ENCODE measurements around the gene BATF3. TPM values are rescaled to one million over a fixed set of nuclear protein-coding genes. Genes with fewer than 3 reads are reported as not detected.

Gene BATF3
- polyA plus RNA-seq, 4 donors: 0.93 to 2.3 (median 1.5) TPM

- no peak for DNase-seq (ENCODE audit: low read depth in 4 of 4, low spot score in 2 of 4)
These were observed 13.6 kb downstream of the BATF3 start for GRCh38 chr1:212686069-212686468.

- no peak for DNase-seq (ENCODE audit: low read depth in 4 of 4, low spot score in 2 of 4)
These were observed 14.2 kb downstream of the BATF3 start for GRCh38 chr1:212685429-212685828.

GRCh38 chr1:212684521-212685090, 15.0 kb downstream of the BATF3 start:
- no peak for DNase-seq (ENCODE audit: low read depth in 4 of 4, low spot score in 2 of 4)

- no peak for DNase-seq (ENCODE audit: low read depth in 4 of 4, low spot score in 2 of 4)
These were observed 15.6 kb downstream of the BATF3 start for GRCh38 chr1:212684076-212684475.

- DNase-seq (ENCODE audit: low read depth in 4 of 4, low spot score in 2 of 4): no peak
These were observed 16.3 kb downstream of the BATF3 start for GRCh38 chr1:212683357-212683722.

GRCh38 chr1:212680680-212681389, 18.8 kb downstream of the BATF3 start:
- no peak for DNase-seq (ENCODE audit: low read depth in 4 of 4, low spot score in 2 of 4)

- no peak for DNase-seq (ENCODE audit: low read depth in 4 of 4, low spot score in 2 of 4)
These were observed 20.9 kb downstream of the BATF3 start for GRCh38 chr1:212678456-212679410.

- no peak for DNase-seq (ENCODE audit: low read depth in 4 of 4, low spot score in 2 of 4)
These were observed 22.1 kb downstream of the BATF3 start for GRCh38 chr1:212677573-212677972.

GRCh38 chr1:212677136-212677535, 22.5 kb downstream of the BATF3 start:
- no peak for DNase-seq (ENCODE audit: low read depth in 4 of 4, low spot score in 2 of 4)

- no peak for DNase-seq (ENCODE audit: low read depth in 4 of 4, low spot score in 2 of 4)
These were observed 24.0 kb downstream of the BATF3 start for GRCh38 chr1:212675675-212676074.

GRCh38 chr1:212674872-212675271, 24.8 kb downstream of the BATF3 start:
- DNase-seq (ENCODE audit: low read depth in 4 of 4, low spot score in 2 of 4): no peak

GRCh38 chr1:212671342-212672031, 28.2 kb downstream of the BATF3 start:
- DNase-seq (ENCODE audit: low read depth in 4 of 4, low spot score in 2 of 4): peak in 1 of 4 donors; percentile 39

GRCh38 chr1:212670882-212671281, 28.8 kb downstream of the BATF3 start:
- no peak for DNase-seq (ENCODE audit: low read depth in 4 of 4, low spot score in 2 of 4)

GRCh38 chr1:212670301-212670700, 29.3 kb downstream of the BATF3 start:
- no peak for DNase-seq (ENCODE audit: low read depth in 4 of 4, low spot score in 2 of 4)

GRCh38 chr1:212669600-212669999, 30.0 kb downstream of the BATF3 start:
- DNase-seq (ENCODE audit: low read depth in 4 of 4, low spot score in 2 of 4): no peak

GRCh38 chr1:212669102-212669501, 30.5 kb downstream of the BATF3 start:
- no peak for DNase-seq (ENCODE audit: low read depth in 4 of 4, low spot score in 2 of 4)

GRCh38 chr1:212668477-212668876, 31.2 kb downstream of the BATF3 start:
- no peak for DNase-seq (ENCODE audit: low read depth in 4 of 4, low spot score in 2 of 4)

- DNase-seq (ENCODE audit: low read depth in 4 of 4, low spot score in 2 of 4): peak in 2 of 4 donors; percentile 23 to 36
These were observed 32.2 kb downstream of the BATF3 start for GRCh38 chr1:212667223-212668139.

GRCh38 chr1:212666116-212666775, 33.4 kb downstream of the BATF3 start:
- DNase-seq (ENCODE audit: low read depth in 4 of 4, low spot score in 2 of 4): no peak
